OCI-LY3 (cell line): Measurements from ENCODE around the gene ATF7IP2.

ENCODE experiments used
- CTCF ChIP-seq: fragments of 200-600, 300-600 bp; sonication (generic); IDR thresholded peaks from 2 replicates; pipeline ENCODE4 v1.5.1; 2014; ENCODE audit warnings: antibody characterized with exemption, low read length, low read depth
- EZH2phosphoT487 ChIP-seq: fragments of 200-600 bp; shearing (Covaris generic); IDR thresholded peaks from 2 replicates; pipeline ENCODE4 v1.6.1; 2018; ENCODE audit warnings: antibody characterized with exemption, mixed run types, low read depth

GRCh38 chr16:10408824-10409381 lies 23.0 kb downstream of the ATF7IP2 start:
- TF ChIP-seq CTCF (no peak), EZH2phosphoT487 (no peak)
